Kidney epithelial cell (primary cell): ENCODE results near the gene APCDD1. TPM values are rescaled to one million over a fixed set of nuclear protein-coding genes. Genes with fewer than 3 reads are reported as not detected.

Source experiments
- DNase-seq: peaks from one replicate; pipeline ENCODE4 v3.0.0-alpha.2; 2010; ENCODE audit warnings: low read depth
- H3K27me3 ChIP-seq: 2 replicates; pipeline ENCODE4 v1.6.0; 2011; ENCODE audit warnings: low read length; ENCODE audit not compliant: control insufficient read depth, insufficient read depth
- H3K36me3 ChIP-seq: 2 replicates; pipeline ENCODE4 v1.5.1; 2011; ENCODE audit warnings: low read length; ENCODE audit not compliant: control insufficient read depth, insufficient read depth
- H3K4me3 ChIP-seq: 2 replicates; pipeline ENCODE4 v1.5.1; 2011; ENCODE audit warnings: low read depth, mild to moderate bottlenecking, control low read depth, low read length
- total RNA-seq: library from RNA; depleted of rRNA; stranded (reverse); fragments of >200 nt; gene quantifications from 2 replicates; pipeline ENCODE4 v1.2.3, GENCODE V29; 2015
- TF ChIP-seq, protein P1 (sequence below): IDR thresholded peaks from 2 replicates; pipeline ENCODE4 v1.5.1; 2011; ENCODE audit warnings: mild to moderate bottlenecking, moderate library complexity, low read length, control low read depth, inconsistent platforms; ENCODE audit not compliant: insufficient read depth, poor library complexity, severe bottlenecking

Gene APCDD1
- total RNA-seq, 1 donor from 2014 or later, result 0.71 TPM

DNA sequence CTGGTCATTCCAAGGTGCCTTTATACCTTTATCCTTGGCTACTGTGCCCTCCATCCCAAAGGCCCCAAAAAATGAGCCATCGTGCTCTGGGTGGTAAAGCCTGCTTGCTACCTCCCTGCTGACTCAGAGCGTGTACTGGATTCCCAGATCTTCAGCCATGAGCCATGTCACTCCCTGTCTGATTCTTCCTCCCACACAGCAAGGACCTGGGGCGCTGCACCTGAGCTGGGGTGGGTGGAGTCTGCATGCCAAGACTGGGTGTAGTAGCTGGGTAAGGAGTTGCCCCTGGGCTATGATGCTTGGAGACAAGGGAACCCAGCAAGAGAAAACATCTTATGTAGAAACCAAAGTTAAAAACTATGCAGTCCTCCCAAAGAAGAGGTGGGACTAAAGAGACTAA lies 37.2 kb upstream of the APCDD1 start:
- no peaks in the 10 kb centered on the region for H3K27me3 ChIP-seq
- no peak overlapping the region for H3K4me3 ChIP-seq
- DNase-seq, result no peak
- TF ChIP-seq, protein P1, sequence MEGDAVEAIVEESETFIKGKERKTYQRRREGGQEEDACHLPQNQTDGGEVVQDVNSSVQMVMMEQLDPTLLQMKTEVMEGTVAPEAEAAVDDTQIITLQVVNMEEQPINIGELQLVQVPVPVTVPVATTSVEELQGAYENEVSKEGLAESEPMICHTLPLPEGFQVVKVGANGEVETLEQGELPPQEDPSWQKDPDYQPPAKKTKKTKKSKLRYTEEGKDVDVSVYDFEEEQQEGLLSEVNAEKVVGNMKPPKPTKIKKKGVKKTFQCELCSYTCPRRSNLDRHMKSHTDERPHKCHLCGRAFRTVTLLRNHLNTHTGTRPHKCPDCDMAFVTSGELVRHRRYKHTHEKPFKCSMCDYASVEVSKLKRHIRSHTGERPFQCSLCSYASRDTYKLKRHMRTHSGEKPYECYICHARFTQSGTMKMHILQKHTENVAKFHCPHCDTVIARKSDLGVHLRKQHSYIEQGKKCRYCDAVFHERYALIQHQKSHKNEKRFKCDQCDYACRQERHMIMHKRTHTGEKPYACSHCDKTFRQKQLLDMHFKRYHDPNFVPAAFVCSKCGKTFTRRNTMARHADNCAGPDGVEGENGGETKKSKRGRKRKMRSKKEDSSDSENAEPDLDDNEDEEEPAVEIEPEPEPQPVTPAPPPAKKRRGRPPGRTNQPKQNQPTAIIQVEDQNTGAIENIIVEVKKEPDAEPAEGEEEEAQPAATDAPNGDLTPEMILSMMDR, result no peak
- no peaks in the 10 kb centered on the region for H3K36me3 ChIP-seq

DNA sequence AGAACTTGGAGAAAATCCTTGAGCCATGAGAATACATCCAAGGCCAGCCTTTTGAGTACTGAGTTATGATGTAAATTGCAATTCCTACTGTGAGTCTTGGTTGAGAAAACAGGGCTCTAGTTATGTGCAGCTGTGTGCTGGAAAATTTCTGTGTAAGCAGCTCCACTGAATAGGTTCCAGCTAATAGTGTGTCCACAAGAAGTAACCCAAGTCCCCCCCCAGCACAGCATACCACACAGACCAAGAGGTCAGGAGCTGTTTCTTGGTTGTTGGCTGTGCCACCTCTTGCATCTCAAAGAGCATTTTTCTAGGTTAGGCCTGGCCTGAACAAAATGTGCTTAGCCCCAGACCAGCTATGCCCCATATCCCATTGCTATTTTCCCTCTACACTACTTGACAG lies 36.8 kb upstream of the APCDD1 start:
- H3K4me3 ChIP-seq, result no peak overlapping the region
- TF ChIP-seq, protein P1, result no peak
- no peaks in the 10 kb centered on the region for H3K36me3 ChIP-seq
- H3K27me3 ChIP-seq, result no peaks in the 10 kb centered on the region
- no peak for DNase-seq

DNA sequence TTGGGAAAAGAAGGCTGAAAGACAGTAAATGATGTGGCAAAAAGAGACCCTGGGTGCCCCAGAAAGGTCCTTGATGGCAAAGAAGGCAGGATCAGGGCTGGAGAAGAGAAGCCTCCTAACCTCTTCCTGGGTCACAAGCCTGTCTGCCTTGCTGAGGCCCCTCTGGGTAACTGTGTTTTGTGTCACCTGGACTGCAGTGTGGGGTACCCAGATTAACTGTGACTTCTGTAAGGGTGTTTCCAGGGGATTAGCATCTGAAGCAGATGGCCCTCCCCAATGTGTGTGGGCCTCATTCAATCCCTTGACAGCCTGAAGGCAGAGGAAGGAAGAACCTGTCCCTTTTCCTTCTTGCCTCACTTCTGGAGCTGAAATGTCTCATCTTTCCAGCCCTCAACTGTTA lies 35.6 kb upstream of the APCDD1 start:
- Histone ChIP-seq H3K36me3 (no peaks in the 10 kb centered on the region), H3K27me3 (no peaks in the 10 kb centered on the region), H3K4me3 (no peak overlapping the region)
- no peak for DNase-seq
- TF ChIP-seq, protein P1, result no peak

DNA sequence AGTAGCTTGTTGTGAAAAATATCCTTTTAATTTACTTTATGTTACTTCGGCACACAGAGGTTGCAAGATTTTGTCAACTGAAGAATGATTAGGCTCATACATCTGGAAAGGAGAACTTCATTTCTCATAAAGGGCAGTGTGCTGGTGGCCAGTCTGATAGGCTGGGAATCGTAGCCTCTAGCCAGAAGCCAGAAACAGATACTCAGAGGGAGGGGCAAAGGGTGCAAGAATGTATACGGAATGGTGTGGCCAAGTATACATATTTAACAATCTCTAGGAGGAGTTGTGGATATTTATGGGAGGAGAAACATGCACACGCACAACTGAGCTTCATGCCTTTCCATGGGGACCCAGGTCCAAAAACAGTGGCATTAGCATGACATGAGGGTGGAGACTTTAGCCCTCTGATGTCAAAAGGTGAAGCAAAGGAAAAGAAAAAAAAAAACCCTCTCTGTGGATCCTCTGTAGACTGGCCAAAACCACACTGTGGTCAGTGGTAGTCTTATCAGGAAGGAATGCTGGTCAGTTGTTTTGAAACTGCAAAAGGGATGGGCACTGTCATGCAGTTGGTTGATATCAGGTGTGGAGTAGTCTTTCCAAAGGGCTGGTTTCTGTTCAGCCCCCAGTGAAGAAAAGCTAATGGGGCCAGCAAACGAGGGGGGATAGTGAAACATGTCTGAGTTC lies 34.9 kb upstream of the APCDD1 start:
- Histone ChIP-seq H3K27me3 (no peaks in the 10 kb centered on the region), H3K36me3 (no peaks in the 10 kb centered on the region), H3K4me3 (no peak overlapping the region)
- no peak for DNase-seq
- TF ChIP-seq, protein P1, result no peak

DNA sequence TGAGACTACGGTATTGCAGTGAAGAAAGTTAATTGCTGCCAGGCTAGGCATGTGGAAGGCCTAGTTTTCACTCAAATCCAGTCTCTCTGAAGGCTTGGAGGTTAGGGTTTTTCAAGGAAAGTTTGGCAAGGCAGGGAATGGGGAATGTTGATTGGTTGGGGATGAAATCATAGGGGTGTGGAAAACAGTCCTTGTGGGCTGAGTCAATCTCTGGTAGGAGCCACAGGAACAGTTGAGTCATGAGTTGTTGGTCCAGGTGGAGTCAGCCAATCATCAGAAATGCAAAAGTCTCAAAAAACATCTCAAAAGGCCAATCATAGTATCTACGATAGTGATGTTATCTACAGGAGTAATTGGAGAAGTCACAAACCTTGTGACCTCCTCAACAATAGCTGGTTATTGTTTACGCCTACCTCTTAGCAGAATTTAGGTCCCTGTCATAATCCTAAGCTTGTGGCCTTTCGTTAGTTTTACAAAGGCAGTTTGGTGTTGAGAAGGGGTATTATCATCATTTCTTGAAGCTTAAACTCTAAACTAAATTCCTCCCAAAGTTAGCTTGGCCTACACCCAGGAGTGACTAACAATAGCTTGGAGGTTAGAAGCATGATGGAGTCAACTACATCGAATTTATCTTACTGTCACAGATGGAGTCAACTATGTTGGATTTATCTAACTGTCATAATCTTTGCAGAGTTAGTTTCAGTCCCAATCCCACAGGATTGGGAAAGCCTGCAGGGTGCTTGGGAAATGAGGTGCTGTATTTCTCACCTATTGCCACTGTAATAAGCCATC lies 33.7 kb upstream of the APCDD1 start:
- Histone ChIP-seq H3K36me3 (no peaks in the 10 kb centered on the region), H3K4me3 (no peak overlapping the region), H3K27me3 (no peaks in the 10 kb centered on the region)
- TF ChIP-seq, protein P1, result no peak
- peak; percentile 5 for DNase-seq
